CD4-positive, alpha-beta T cell treated with Interleukin-1 beta for 1 hour (primary cell): Measurements from ENCODE around the gene RSBN1.
A peak's percentile ranks its signal among the peaks of the same experiment; 100 is the strongest.

ENCODE experiments used
- DNase-seq, 2 donors: peaks; one replicate each; pipeline ENCODE4 v3.0.0-alpha.2; 2020 to 2022

RSBN1 gene

GRCh38 chr1:113811156-113811887 is 954 bp downstream of the RSBN1 start:
- DNase-seq = no peak

- DNase-seq = no peak
These were observed 2.3 kb downstream of the RSBN1 start for GRCh38 chr1:113809670-113810602.

GRCh38 chr1:113808450-113809195 is 3.7 kb downstream of the RSBN1 start:
- no peak for DNase-seq

GRCh38 chr1:113805639-113806038 is 6.6 kb downstream of the RSBN1 start:
- no peak for DNase-seq

GRCh38 chr1:113805256-113805531 is 7.1 kb downstream of the RSBN1 start:
- no peak for DNase-seq

- no peak for DNase-seq
These were observed 7.6 kb downstream of the RSBN1 start for GRCh38 chr1:113804421-113805255.

GRCh38 chr1:113802367-113803007 is 9.8 kb downstream of the RSBN1 start:
- no peak for DNase-seq

- DNase-seq = no peak
These were observed 11.8 kb downstream of the RSBN1 start for GRCh38 chr1:113800487-113800886.

GRCh38 chr1:113797472-113797871 is 14.8 kb downstream of the RSBN1 start:
- DNase-seq = no peak

- no peak for DNase-seq
These were observed 18.1 kb downstream of the RSBN1 start for GRCh38 chr1:113793878-113794834.

GRCh38 chr1:113792986-113793385 is 19.3 kb downstream of the RSBN1 start:
- DNase-seq = no peak

GRCh38 chr1:113792471-113792870 is 19.8 kb downstream of the RSBN1 start:
- peak in 1 of 2 donors; percentile 29 for DNase-seq

- DNase-seq = no peak
These were observed 23.5 kb downstream of the RSBN1 start for GRCh38 chr1:113788802-113789201.

- DNase-seq = no peak
These were observed 24.6 kb downstream of the RSBN1 start for GRCh38 chr1:113787663-113788062.

- no peak for DNase-seq
These were observed 26.2 kb downstream of the RSBN1 start for GRCh38 chr1:113786069-113786468.

- peak in 1 of 2 donors; percentile 36 for DNase-seq
These were observed 28.0 kb downstream of the RSBN1 start for GRCh38 chr1:113784104-113784779.

- peak; percentile 50 to 73 for DNase-seq
These were observed 28.8 kb downstream of the RSBN1 start for GRCh38 chr1:113783254-113784103.

- DNase-seq = no peak
These were observed 29.9 kb downstream of the RSBN1 start for GRCh38 chr1:113782406-113782805.
